ENCODE data around the gene UBXN10.

DNA sequence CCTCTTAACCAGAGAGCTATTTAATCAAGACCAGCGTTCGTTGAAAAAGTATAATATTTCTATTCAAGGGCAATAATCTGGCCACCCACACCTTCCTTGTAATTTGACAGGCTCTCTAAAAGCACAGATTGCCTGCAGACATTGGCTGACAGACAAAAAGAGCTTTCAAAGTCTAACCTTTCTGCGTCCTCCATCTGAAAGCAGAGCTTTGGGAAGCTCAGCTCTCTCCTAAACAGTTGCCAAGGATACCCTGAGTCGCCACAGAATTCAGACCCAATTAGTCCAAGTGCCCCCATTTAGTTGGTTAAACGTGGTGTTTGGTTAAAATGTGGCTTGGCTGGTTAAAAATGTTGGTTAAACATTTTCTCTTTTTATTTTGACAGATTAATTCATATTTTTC, 34.1 kb downstream of the UBXN10 start:
- TF ChIP-seq, protein P1, sequence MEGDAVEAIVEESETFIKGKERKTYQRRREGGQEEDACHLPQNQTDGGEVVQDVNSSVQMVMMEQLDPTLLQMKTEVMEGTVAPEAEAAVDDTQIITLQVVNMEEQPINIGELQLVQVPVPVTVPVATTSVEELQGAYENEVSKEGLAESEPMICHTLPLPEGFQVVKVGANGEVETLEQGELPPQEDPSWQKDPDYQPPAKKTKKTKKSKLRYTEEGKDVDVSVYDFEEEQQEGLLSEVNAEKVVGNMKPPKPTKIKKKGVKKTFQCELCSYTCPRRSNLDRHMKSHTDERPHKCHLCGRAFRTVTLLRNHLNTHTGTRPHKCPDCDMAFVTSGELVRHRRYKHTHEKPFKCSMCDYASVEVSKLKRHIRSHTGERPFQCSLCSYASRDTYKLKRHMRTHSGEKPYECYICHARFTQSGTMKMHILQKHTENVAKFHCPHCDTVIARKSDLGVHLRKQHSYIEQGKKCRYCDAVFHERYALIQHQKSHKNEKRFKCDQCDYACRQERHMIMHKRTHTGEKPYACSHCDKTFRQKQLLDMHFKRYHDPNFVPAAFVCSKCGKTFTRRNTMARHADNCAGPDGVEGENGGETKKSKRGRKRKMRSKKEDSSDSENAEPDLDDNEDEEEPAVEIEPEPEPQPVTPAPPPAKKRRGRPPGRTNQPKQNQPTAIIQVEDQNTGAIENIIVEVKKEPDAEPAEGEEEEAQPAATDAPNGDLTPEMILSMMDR (IDR thresholded peaks at IDR 0.05; ENCODE audit: low read length), result no peak
- TF ChIP-seq EZH2 (optimal IDR thresholded peaks at IDR 0.05; ENCODE audit: low read depth, low read length), result no peak
- no peak for TF ChIP-seq EZH2phosphoT487 (IDR thresholded peaks at IDR 0.05; ENCODE audit: low read length)

All from MM.1S (cell line).